Gastrocnemius medialis (tissue), 4 donors: ENCODE measurements around the gene CHST9. TPM values are rescaled to one million over a fixed set of nuclear protein-coding genes. Genes with fewer than 3 reads are reported as not detected.

Source experiments
- ATAC-seq, 2 donors: fragments of 150-250 bp; one replicate each; pipeline ENCODE4 v1.9.1; 2016
- DNase-seq, 2 donors: peaks; one replicate each; pipeline ENCODE4 v3.0.0-alpha.2; 2019
- H3K27ac ChIP-seq, 4 donors: fragments of 200-600 bp; sonication (generic); 1 replicate in 1 of 4; 2 replicates in 3 of 4; pipeline ENCODE4 v1.5.1; 2016 to 2018; ENCODE audit warnings: mild to moderate bottlenecking in 2 of 4, moderate library complexity in 1 of 4
- H3K27me3 ChIP-seq, 3 donors: fragments of 200-600 bp; sonication (generic) in 2 of 3; 1 replicate in 1 of 3; 2 replicates in 2 of 3; pipeline versions ENCODE4 v1.5.1 to v1.6.0; 2016 to 2019; ENCODE audit warnings: mild to moderate bottlenecking in 1 of 3, moderate library complexity in 1 of 3
- H3K36me3 ChIP-seq, 2 donors: fragments of 200-600 bp; sonication (generic) in 1 of 2; one replicate each; pipeline ENCODE4 v1.5.1; 2017 to 2018
- H3K4me1 ChIP-seq, 2 donors: fragments of 200-600 bp; sonication (generic) in 1 of 2; one replicate each; pipeline ENCODE4 v1.5.1; 2016 to 2017; ENCODE audit warnings: mild to moderate bottlenecking in 2 of 2
- H3K4me3 ChIP-seq, 4 donors: fragments of 200-600 bp; sonication (generic) in 3 of 4; 1 replicate in 1 of 4; 2 replicates in 3 of 4; pipeline ENCODE4 v1.5.1; 2016 to 2019; ENCODE audit warnings: mild to moderate bottlenecking in 2 of 4
- H3K9me3 ChIP-seq, 3 donors: fragments of 200-600 bp; sonication (generic) in 2 of 3; 1 replicate in 1 of 3; 2 replicates in 2 of 3; pipeline ENCODE4 v1.5.1; 2016 to 2019
- CTCF ChIP-seq, 5 experiments: fragments of 450-650 bp in 3 of 5; fragments of 200-600 bp in 2 of 5; sonication (generic) in 2 of 5; IDR thresholded peaks in 4 of 5; conservative IDR thresholded peaks in 1 of 5; 1 replicate in 4 of 5; 2 replicates in 1 of 5; pipeline ENCODE4 v1.5.1; 2016 to 2019; ENCODE audit warnings: antibody characterized with exemption in 5 of 5, mild to moderate bottlenecking in 3 of 5, moderate library complexity in 3 of 5
- POLR2A ChIP-seq, 2 donors: fragments of 450-650 bp; IDR thresholded peaks; one replicate each; pipeline ENCODE4 v1.6.1; 2017; ENCODE audit warnings: antibody characterized with exemption in 2 of 2, mild to moderate bottlenecking in 2 of 2, moderate library complexity in 2 of 2
- in situ Hi-C, 4 donors: fragments of 200-750 bp; cut with MboI; loops; one replicate each; pipeline versions ENCODE4 v1.15.0 to v1.8.0; 2017; ENCODE audit warnings: low sequenced_read_pairs in 4 of 4
- intact Hi-C: fragments of 100-400 bp; cut with DNase I; formaldehyde crosslinking; loops from one replicate; pipeline ENCODE4 v1.15.1; 2023; ENCODE audit warnings: low total_unique reads
- total RNA-seq, 4 donors: library from RNA; depleted of rRNA; stranded (reverse); fragments of >200 nt; gene quantifications; one replicate each; pipeline versions ENCODE4 v1.1.0 to v1.2.3, GENCODE V29; 2016

Gene CHST9
- total RNA-seq, 4 donors from 2014 or later, result 0.07 TPM; not detected in 3

GRCh38 chr18:26961839-26962238 lies 223.3 kb downstream of the CHST9 start:
- no peaks in the 10 kb centered on the region for H3K9me3 ChIP-seq
- H3K4me1 ChIP-seq, result peaks cover 0 to 6% of the 10 kb centered on the region in 2 donors
- H3K27ac ChIP-seq, result no peak overlapping the region
- H3K36me3 ChIP-seq, result no peaks in the 10 kb centered on the region
- TF ChIP-seq POLR2A (IDR thresholded peaks at IDR 0.05) (no peak), CTCF (IDR thresholded peaks at IDR 0.05 in 4 of 5, conservative IDR thresholded peaks at IDR 0.05 in 1 of 5) (no peak)
- in situ Hi-C loops, result loop anchor here in 1 of 4 donors (25.0 kb wide), 1 partner anchor 100 kb away; the partner anchor contains the start of gene AQP4
- intact Hi-C loops, result loop anchor here (5.0 to 10.0 kb wide), 3 partner anchors 100 to 305 kb away; no protein-coding TSS in a partner anchor
- H3K27me3 ChIP-seq, result no peaks in the 10 kb centered on the region
- no peak for DNase-seq
- no peak for ATAC-seq
- no peak overlapping the region for H3K4me3 ChIP-seq

DNA sequence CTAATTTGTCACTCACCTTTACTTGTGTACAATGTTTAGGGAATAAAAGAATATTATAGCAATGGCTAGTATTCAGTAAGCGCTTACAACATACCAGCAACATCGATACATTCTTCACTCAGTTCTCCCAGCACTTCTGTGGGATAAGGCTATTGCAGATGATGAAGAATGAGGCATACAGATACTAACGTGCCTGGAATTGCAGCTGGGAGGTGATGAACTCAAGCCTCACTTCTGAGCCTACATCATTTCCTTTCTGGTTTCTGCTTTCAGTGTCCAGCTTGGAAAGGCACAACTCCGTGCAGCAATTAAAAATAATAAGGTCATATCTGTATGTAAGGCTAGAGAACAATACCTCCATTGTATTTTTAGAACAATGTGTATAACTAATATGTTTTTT lies 224.2 kb downstream of the CHST9 start:
- H3K4me1 ChIP-seq, result peaks cover 0 to 6% of the 10 kb centered on the region in 2 donors
- in situ Hi-C loops, result loop anchor here in 1 of 4 donors (25.0 kb wide), 1 partner anchor 99 kb away; the partner anchor contains the start of gene AQP4
- no peak overlapping the region for H3K4me3 ChIP-seq
- TF ChIP-seq CTCF (IDR thresholded peaks at IDR 0.05 in 4 of 5, conservative IDR thresholded peaks at IDR 0.05 in 1 of 5), result no peak
- no peaks in the 10 kb centered on the region for H3K36me3 ChIP-seq
- H3K9me3 ChIP-seq, result no peaks in the 10 kb centered on the region
- DNase-seq (no peak), ATAC-seq (no peak)
- no peaks in the 10 kb centered on the region for H3K27me3 ChIP-seq
- intact Hi-C loops, result loop anchor here (5.0 to 10.0 kb wide), 3 partner anchors 99 to 304 kb away; no protein-coding TSS in a partner anchor
- no peak overlapping the region for H3K27ac ChIP-seq

DNA sequence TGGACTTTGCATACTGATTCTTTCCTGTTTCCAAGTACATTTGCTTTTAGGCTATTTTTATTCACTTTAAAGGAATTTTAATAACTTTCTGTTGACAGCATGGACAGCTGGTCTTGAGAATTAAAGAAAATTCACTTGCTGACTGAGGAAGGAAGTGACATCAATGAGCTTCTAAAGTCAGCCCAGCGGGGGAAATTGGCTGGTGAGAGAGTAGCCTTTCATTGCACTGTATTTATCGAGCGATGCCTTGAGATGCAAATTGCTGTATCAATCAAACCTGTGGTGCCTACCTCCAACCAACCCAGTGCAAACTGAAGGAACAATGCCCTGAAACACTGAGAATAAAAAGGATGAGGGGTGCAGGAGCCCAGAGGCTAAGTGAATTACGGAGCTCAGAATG lies 228.2 kb downstream of the CHST9 start:
- H3K9me3 ChIP-seq, result no peaks in the 10 kb centered on the region
- H3K27me3 ChIP-seq, result no peaks in the 10 kb centered on the region
- TF ChIP-seq POLR2A (IDR thresholded peaks at IDR 0.05), result no peak
- TF ChIP-seq CTCF (IDR thresholded peaks at IDR 0.05 in 4 of 5, conservative IDR thresholded peaks at IDR 0.05 in 1 of 5), result no peak
- ATAC-seq (no peak), DNase-seq (no peak)
- H3K27ac ChIP-seq, result no peak overlapping the region
- no peak overlapping the region for H3K4me3 ChIP-seq
- in situ Hi-C loops, result loop anchor here in 1 of 4 donors (25.0 kb wide), 1 partner anchor 95 kb away; the partner anchor contains the start of gene AQP4
- H3K36me3 ChIP-seq, result no peaks in the 10 kb centered on the region
- no peaks in the 10 kb centered on the region for H3K4me1 ChIP-seq
- intact Hi-C loops, result no loop called here

- no peak overlapping the region for H3K27ac ChIP-seq
- no peaks in the 10 kb centered on the region for H3K27me3 ChIP-seq
- H3K36me3 ChIP-seq, result no peaks in the 10 kb centered on the region
- H3K4me3 ChIP-seq, result no peak overlapping the region
- no peaks in the 10 kb centered on the region for H3K4me1 ChIP-seq
- TF ChIP-seq CTCF (IDR thresholded peaks at IDR 0.05 in 4 of 5, conservative IDR thresholded peaks at IDR 0.05 in 1 of 5) (no peak), POLR2A (IDR thresholded peaks at IDR 0.05) (no peak)
- no peak for ATAC-seq
- in situ Hi-C loops (no loop called here), intact Hi-C loops (loop anchor here (10.0 kb wide), 1 partner anchor 54 kb away; no protein-coding TSS in a partner anchor)
- no peak for DNase-seq
- H3K9me3 ChIP-seq, result no peaks in the 10 kb centered on the region
Measured at GRCh38 chr18:26948703-26949102, 236.4 kb downstream of the CHST9 start.

DNA sequence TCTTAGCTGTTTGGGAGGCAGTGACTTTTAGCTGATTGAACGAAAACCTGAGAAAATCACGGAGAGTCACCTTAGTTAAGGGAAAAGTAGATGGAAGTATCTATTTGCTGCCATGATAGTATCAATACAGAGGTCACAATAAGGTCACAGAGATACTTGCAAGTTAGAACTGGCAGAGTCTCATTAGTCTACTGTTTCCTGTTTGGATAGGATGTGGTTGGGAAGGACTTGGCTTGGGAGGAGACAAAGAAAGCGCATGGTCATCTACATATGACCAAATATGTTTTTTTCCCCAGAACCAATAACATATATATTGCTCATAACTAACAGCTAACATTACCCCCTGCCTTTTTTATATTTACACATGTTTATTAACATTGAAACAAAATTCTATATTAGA lies 241.2 kb downstream of the CHST9 start:
- in situ Hi-C loops, result no loop called here
- ATAC-seq, result no peak

More for the DNA sequence above, 241.2 kb downstream of the CHST9 start:
- no peaks in the 10 kb centered on the region for H3K9me3 ChIP-seq
- H3K4me3 ChIP-seq, result no peak overlapping the region
- no peaks in the 10 kb centered on the region for H3K36me3 ChIP-seq
- intact Hi-C loops, result loop anchor here (10.0 kb wide), 1 partner anchor 49 kb away; no protein-coding TSS in a partner anchor
- TF ChIP-seq POLR2A (IDR thresholded peaks at IDR 0.05) (no peak), CTCF (IDR thresholded peaks at IDR 0.05 in 4 of 5, conservative IDR thresholded peaks at IDR 0.05 in 1 of 5) (no peak)
- peaks cover 7 to 9% of the 10 kb centered on the region in 2 donors for H3K4me1 ChIP-seq
- no peaks in the 10 kb centered on the region for H3K27me3 ChIP-seq
- H3K27ac ChIP-seq, result no peak overlapping the region
- DNase-seq, result no peak
